Heart left ventricle (tissue), 13 donors: ENCODE data around the gene DNER.

Source experiments
- CTCF ChIP-seq, 12 donors: fragments of 200-600 bp; sonication (generic) in 4 of 12; IDR thresholded peaks; one replicate each; pipeline versions ENCODE4 v1.5.0 to v1.8.0; 2018 to 2022; ENCODE audit warnings: antibody characterized with exemption in 12 of 12, mild to moderate bottlenecking in 5 of 12
- POLR2A ChIP-seq, 2 donors: fragments of 450-650 bp; IDR thresholded peaks; one replicate each; pipeline ENCODE4 v1.6.1; 2017; ENCODE audit warnings: antibody characterized with exemption in 2 of 2, mild to moderate bottlenecking in 2 of 2, moderate library complexity in 2 of 2
- donor health status: ischemic (EF 13 %, LVEDD 7.1; RV severe dilation, severe dysfunction).
- donor health status: DM: no; HTN: yes; CAD: no.
- donor health status: DM: no; HTN: no; CAD: no.
- donor health status: ischemic (EF 25% LVEDD 6.9; RV normal size, moderate dysfunction).
- donor health status: ischemic (EF 25% LVEDD 5.7; RV mildly dilated, moderate dysfunction).
- donor health status: ischemic (EF 35%, LVEDD 5.7; RV mildly dilated, moderate dysfunction).
- donor health status: nonischemic (EF 11% LVEDD 7.7; RV severe dilation, severe dysfunction).
- donor health status: DM: yes; HTN: yes; CAD: no.
- donor health status: PGD.
- donor health status: ischemic (EF 29% LVEDD 5.4; RV normal size, mild dysfunction).
- donor health status: nonischemic (EF 23%, LVEDD 6.1; RV moderate dilation, normal function).

DNA sequence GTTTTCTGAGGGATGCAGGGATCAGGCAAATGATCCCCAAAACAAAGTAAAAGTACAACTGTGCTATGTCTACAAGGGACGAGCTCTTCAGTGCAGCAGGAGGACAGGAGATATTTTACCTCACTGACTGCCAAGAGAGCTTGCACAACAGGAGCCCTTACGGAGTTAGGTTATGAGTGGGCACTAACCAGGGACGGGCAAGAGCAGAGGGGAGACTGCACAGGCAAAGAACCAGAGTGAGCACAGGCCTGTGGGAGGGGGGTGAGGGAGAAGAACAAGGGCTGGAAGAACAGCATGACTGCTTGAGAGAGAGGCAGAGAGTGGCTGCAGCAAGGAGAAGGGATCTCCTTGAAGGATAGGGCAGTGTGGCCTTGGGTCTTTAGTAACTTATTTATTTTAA, 342.1 kb downstream of the DNER start:
- TF ChIP-seq CTCF (IDR thresholded peaks at IDR 0.05) (no peak), POLR2A (IDR thresholded peaks at IDR 0.05) (no peak)
